ENCODE measurements around the gene TC2N.

DNA sequence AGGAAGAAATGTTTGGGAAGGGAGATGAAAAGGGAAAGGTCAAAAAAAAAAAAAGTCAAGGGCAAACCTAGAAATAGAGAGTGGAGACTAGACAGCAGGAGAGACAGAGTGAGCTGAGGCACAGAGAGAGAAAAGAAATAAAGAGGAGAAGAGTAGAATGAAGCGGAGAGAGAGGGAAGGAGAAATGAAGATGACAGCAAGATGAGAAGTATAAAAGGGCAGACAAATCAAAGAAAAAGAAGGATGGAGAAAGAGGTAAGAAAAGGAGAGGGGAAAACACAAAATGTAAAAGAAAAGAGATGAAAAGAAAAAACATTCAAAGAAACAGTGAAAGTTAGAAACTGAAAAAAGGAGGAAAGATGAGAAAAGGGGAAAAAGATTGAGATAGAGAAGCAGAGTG lies 53.0 kb downstream of the TC2N start:
- no peak for TF ChIP-seq CTCF (IDR thresholded peaks at IDR 0.05)
- TF ChIP-seq POLR2A (IDR thresholded peaks at IDR 0.05), result no peak

Measured in adrenal gland (tissue), 5 donors.